GM12874 (cell line): Measurements from ENCODE around the gene ANKRD37.

Experiments used
- CTCF ChIP-seq: IDR thresholded peaks from 2 replicates; pipeline ENCODE4 v1.5.1; 2011; ENCODE audit warnings: low read depth, mild to moderate bottlenecking, control low read depth, low read length, moderate library complexity; ENCODE audit not compliant: insufficient read depth

The ANKRD37 gene

DNA sequence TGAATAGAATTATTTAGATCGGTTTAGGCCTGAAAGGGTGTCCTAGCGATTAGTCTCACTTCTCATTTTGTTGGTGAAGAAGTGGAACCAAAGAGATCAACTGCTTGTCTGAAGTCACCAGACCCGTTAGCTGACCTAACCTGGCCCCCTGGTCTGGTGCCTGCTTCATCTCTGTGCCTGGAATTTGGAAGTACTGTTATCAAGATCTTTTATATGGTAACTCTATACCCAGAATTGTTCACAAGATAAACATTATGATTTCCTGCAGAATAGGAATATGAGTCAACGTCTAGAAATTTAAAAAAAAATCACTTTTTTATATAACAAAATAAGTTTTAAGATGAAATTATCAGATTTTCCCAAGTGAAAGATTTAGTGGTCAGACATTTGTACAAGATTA is 38.1 kb upstream of the ANKRD37 start:
- no peak for TF ChIP-seq CTCF

DNA sequence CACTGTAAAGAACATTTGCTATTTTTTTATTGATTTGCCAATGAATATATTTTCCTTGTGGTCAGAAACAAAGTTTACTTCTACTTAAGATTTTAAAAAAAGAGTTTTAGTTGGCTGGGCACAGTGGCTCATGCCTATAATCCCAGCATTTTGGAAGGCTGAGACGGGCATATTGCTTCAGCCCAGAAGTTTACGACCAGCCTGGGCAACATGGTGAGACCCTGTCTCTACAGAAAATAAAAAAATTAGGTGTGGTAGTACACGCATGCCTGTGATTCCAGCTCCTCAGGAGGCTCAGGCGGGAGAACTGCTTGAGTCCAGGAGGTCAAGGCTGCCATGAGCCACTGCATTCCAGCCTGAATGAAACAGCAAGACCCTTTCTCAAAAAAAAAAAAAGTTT is 37.7 kb upstream of the ANKRD37 start:
- no peak for TF ChIP-seq CTCF

GRCh38 chr4:185359767-185360446 is 36.7 kb upstream of the ANKRD37 start:
- no peak for TF ChIP-seq CTCF

- TF ChIP-seq CTCF: no peak
Measured at GRCh38 chr4:185361872-185362271, 34.8 kb upstream of the ANKRD37 start.

DNA sequence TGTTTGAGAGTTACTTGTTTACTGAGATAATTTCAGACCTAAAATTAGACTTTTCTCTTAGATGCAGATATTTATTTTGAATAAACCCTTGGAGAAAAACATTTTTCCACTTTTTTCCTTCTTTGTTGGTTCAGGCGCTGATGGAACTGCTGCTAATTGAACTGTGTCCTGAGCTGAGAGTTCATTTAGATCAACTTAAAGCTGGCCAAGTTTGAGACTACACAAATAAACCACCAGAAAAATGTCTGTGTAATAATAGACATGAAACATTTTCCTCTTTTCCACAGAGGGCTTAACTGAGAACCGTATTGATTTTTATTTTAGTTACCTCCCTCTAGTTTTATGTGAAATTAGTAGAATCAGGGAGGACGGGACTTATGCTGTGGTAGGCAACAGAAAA is 33.4 kb upstream of the ANKRD37 start:
- no peak for TF ChIP-seq CTCF

- no peak for TF ChIP-seq CTCF
Measured at GRCh38 chr4:185364886-185365285, 31.8 kb upstream of the ANKRD37 start.

- no peak for TF ChIP-seq CTCF
Measured at GRCh38 chr4:185369731-185370130, 26.9 kb upstream of the ANKRD37 start.
